ENCODE measurements around the gene PROCA1.
"Not testable (repeated sequence)": the region's sequence is repeated elsewhere in the genome, so short reads cannot be mapped to it uniquely, and the experiment has no call there.

PROCA1 gene

GRCh38 chr17:28669918-28670317 is 41.8 kb downstream of the PROCA1 start:
- no peak for DNase-seq (ENCODE audit: low spot score)

- no peak for DNase-seq (ENCODE audit: low spot score)
Measured at GRCh38 chr17:28667870-28668269, 43.8 kb downstream of the PROCA1 start.

- no peak for DNase-seq (ENCODE audit: low spot score)
Measured at GRCh38 chr17:28665994-28666393, 45.7 kb downstream of the PROCA1 start.

GRCh38 chr17:28663723-28664122 is 48.0 kb downstream of the PROCA1 start:
- no peak for DNase-seq (ENCODE audit: low spot score)

GRCh38 chr17:28662527-28662829 is 49.2 kb downstream of the PROCA1 start:
- DNase-seq (ENCODE audit: low spot score): no peak

- DNase-seq (ENCODE audit: low spot score): peak; percentile 95
Measured at GRCh38 chr17:28661635-28662526, 49.8 kb downstream of the PROCA1 start, which contains the start of the genes SDF2 and SUPT6H. SDF2 (minus strand) TSS chr17:28661906; CDS start chr17:28661876, 30 bp downstream. SUPT6H (plus strand) TSS chr17:28662205; CDS start chr17:28673402, 11,197 bp downstream.

GRCh38 chr17:28659497-28659881 is 52.2 kb downstream of the PROCA1 start:
- not testable (repeated sequence) for DNase-seq (ENCODE audit: low spot score)

DNA sequence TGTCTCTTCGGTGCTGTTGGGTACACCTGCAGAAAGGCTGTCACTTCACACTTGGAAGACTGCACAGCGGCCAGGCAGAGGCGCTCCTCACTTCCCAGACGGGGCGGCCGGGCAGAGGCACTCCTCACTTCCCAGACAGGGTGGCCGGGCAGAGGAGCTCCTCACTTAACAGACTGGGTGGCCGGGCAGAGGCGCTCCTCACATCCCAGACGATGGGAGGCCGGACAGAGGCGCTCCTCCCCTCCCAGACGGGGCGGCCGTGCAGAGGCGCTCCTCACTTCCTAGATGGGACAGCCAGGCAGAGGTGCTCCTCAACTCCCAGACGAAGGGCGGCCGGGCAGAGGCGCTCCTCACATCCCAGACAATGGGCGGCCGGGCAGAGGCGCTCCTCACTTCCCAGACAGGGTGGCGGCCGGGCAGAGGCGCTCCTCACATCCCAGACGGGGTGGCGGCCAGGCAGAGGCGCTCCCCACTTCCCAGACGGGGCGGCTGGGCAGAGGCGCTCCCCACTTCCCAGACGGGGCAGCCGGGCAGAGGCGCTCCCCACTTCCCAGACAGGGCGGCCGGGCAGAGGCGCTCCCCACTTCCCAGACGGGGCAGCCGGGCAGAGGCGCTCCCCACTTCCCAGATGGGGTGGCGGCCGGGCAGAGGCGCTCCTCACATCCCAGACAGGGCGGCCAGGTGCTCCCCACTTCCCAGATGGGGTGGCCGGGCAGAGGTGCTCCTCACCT is 52.8 kb downstream of the PROCA1 start:
- not testable (repeated sequence) for DNase-seq (ENCODE audit: low spot score)

DNA sequence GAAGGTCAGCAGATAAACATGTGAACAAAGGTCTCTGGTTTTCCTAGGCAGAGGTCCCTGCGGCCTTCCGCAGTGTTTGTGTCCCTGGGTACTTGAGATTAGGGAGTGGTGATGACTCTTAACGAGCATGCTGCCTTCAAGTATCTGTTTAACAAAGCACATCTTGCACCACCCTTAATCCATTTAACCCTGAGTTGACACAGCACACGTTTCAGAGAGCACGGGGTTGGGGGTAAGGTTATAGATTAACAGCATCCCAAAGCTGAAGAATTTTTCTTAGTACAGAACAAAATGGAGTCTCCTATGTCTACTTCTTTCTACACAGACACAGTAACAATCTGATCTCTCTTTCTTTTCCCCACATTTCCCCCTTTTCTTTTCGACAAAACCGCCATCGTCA is 53.3 kb downstream of the PROCA1 start:
- DNase-seq (ENCODE audit: low spot score): not testable (repeated sequence)

DNA sequence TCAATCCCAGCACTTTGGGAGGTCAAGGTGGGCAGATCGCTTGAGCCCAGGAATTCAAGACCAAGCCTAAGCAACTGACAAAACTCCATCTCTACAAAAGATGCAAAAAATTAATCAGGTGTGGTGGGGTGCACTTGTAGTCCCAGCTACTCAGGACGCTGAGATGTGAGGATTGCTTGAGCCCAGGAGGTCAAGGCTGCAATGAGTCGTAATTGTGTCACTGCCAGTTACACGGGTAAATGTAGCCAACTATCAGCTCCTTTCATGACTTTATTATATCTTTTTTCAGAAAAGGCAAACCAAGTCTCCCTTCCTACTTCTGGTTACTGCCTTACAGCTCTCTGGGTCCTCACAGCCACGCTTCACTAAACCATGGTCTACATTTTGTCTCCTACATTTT is 53.9 kb downstream of the PROCA1 start:
- DNase-seq (ENCODE audit: low spot score): no peak

DNA sequence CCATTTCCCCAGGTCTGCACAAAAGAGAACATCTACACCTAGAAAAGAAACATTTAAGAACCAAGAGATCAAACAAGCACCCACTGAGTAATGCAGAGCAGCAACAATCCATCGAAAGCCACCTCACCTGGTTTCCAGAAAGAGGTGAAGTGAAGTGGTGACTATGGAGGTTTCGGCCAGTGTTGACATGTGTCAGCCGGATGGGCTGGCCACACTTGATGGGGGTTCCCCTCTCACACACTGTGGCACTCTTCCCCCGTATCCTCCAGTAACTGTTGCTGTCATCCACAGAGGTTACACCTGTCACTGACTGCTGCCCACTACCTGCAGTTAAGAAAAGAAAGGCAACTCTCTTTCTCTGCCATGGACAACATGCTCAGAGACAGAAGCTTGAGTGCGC is 56.5 kb downstream of the PROCA1 start:
- no peak for DNase-seq (ENCODE audit: low spot score)

All from hematopoietic multipotent progenitor cell treated with erythropoietin and hydrocortisone succinate and interleukin-3 and kit ligand, for 17 days (in vitro differentiated cells).